PFSK-1 (cell line): Measurements from ENCODE around the gene PDGFD.

Source experiments
- FOXP2 ChIP-seq: optimal IDR thresholded peaks from 2 replicates; pipeline ENCODE3; 2011; ENCODE audit warnings: borderline replicate concordance, control low read depth, inconsistent platforms; ENCODE audit not compliant: insufficient read depth; ENCODE audit errors: extremely low read length, extremely low read depth
- POLR2AphosphoS5 ChIP-seq: IDR thresholded peaks from 2 replicates; pipeline ENCODE4 v1.6.1; 2012; ENCODE audit warnings: low read depth, mild to moderate bottlenecking, control low read depth, low read length, moderate library complexity

DNA sequence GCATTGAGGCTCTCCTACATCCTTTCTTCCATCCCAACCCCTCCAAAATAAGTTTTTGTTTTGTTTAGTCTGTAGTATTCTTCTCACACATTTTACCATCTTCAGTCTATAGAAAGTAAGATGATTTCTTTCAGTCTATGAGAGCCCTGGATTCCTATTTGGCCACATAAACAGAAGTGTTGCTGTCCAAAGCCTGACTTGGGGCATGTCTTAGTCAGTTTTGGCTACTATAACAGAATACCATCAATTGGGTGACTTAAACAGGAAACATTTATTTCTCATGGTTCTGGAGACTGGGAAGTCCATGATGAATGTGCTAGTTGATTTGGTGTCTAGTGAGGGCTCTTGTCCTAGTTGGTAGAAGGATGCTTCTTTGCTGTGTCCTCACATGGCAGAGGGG, 274.3 kb downstream of the PDGFD start:
- TF ChIP-seq POLR2AphosphoS5 = no peak
- no peak for TF ChIP-seq FOXP2
